ENCODE results near the gene PPM1M.
A peak's percentile ranks its signal among the peaks of the same experiment; 100 is the strongest.

PPM1M gene

DNA sequence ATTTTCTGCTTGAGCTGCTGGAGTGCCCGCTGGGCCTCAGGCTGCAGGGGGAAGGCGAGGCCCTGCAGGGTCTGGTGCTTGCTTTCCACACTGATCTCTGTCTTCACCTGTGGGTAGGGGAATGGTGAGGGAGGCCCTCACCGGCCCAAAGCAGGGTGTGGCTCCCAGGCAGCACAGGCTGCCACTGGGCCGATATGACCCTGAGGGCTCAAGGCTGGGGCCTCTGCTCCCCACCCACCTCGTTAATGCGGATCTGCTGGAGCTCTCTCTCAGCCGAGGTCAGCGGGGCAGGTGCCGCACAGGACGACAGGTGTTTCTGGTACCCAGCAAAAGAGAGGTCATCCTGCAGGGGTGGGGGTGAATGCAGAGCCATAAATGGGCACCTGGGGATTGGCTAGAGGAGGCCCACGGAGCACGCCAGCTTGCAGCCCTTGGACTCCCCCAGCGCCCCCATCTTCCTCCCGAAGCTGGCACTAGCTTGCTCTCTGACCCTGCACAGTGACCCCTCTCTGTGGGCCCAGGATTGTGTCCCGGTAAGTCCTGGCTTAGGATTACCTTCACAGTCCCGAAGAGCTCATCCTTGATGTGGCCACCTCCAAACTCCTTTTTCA, 14.6 kb upstream of the PPM1M start:
- DNase-seq (ENCODE audit: low spot score), result no peak

GRCh38 chr3:52231502-52232278, 13.9 kb upstream of the PPM1M start:
- DNase-seq (ENCODE audit: low spot score), result peak; percentile 80

- DNase-seq (ENCODE audit: low spot score), result no peak
These were observed 13.1 kb upstream of the PPM1M start for GRCh38 chr3:52232279-52233107.

DNA sequence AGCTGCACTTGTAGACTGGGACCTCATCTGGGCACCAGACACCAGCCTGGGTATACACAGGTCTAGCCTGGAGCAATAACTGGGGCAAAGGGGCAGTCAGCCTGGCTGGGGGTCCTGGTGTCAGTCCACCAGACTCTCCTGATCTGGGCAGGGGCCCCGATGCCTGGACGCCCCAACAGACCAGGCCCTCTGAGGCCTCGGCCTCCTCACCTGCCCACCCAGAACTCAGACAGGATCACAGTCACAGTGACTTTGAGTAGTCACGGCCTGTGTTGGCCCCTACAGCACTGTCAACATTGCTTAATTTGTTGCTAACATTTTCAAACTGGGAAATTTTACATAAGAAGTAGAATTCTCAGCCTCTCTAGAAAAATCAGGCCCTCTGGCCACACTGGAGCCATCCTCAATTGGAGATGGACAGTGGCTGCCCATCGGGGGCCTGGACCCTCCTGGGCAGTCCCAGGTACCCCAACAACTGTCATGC, 12.4 kb upstream of the PPM1M start:
- no peak for DNase-seq (ENCODE audit: low spot score)

- no peak for DNase-seq (ENCODE audit: low spot score)
These were observed 11.6 kb upstream of the PPM1M start for GRCh38 chr3:52233968-52234367.

DNA sequence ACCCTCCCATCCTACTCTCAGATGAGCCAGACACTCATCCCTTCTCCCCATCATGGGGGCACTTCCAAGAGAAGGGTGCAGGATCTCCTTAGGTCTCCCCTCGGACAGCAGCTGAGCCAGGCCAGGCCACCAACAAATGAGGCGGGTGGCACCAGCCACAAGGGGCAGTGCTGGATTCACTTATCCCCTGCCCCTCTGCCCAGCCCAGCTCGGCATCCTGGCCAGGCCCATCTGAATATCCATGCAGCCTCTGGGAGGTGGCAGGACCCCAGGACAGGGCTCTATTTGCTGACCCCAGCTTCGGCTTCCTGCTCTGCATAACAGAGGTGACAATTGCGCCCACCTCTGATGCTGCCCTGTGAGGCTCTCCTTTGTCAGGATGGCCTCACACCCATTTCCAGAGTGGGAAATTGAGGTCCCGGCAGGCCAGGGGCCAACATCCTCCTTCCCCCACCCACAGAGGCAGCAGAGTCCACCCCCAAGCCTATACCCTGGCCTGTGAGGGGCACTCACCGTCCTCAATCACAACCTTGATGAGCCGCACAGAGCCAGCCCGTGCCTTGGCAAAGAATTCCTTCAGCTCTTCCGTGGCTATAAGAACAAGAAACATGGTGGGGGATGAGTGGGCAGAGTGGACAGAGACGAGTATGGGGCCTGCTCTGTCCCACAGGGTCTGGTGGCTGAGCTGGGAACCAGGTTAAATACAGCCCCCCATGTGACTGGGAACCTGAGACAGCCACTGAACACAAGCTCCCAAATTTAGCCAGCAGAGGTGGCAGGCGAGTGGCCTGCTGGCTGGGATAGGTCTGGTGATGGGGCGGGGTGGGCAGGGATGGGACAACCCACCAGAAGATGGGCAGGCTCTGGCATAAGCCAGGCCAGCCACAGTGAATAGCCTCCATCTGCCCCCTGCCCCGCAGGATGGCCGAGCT, 10.8 kb upstream of the PPM1M start:
- DNase-seq (ENCODE audit: low spot score), result no peak

GRCh38 chr3:52236424-52236886, 9.1 kb upstream of the PPM1M start:
- DNase-seq (ENCODE audit: low spot score), result no peak

- no peak for DNase-seq (ENCODE audit: low spot score)
These were observed 8.4 kb upstream of the PPM1M start for GRCh38 chr3:52237006-52237656.

GRCh38 chr3:52237657-52238172, 7.8 kb upstream of the PPM1M start:
- no peak for DNase-seq (ENCODE audit: low spot score)

GRCh38 chr3:52238193-52238760, 7.3 kb upstream of the PPM1M start:
- DNase-seq (ENCODE audit: low spot score), result peak; percentile 75

- peak; percentile 97 for DNase-seq (ENCODE audit: low spot score)
These were observed 6.5 kb upstream of the PPM1M start, which contains the start of gene TWF2 for GRCh38 chr3:52238761-52239701. TSS of gene TWF2 (minus strand) at chr3:52239158. CDS start at chr3:52239016, 142 bp downstream.

GRCh38 chr3:52240059-52240885, 5.3 kb upstream of the PPM1M start:
- no peak for DNase-seq (ENCODE audit: low spot score)

DNA sequence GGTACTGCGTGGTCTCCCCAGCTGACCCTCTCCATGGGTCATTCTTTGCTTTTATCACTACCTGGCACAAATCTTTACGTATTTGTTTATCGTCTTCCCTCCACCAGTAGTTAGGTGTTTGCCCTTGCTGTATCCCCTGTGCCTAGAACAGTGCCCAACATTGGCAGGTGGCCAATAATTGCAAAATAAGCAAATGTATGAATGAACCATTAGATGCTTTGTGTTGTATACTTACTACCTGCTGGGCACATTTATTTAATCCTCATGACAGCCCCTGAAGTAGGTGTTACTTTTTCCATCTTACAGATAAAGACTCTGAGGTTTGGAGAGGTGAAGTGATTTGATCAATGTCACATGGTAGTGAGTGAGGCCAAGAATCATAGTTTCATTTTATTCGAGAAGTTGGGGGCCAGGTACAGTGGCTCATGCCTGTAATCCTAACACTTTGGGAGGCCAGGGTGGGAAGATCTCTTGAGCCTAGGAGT, 4.6 kb upstream of the PPM1M start:
- no peak for DNase-seq (ENCODE audit: low spot score)

DNA sequence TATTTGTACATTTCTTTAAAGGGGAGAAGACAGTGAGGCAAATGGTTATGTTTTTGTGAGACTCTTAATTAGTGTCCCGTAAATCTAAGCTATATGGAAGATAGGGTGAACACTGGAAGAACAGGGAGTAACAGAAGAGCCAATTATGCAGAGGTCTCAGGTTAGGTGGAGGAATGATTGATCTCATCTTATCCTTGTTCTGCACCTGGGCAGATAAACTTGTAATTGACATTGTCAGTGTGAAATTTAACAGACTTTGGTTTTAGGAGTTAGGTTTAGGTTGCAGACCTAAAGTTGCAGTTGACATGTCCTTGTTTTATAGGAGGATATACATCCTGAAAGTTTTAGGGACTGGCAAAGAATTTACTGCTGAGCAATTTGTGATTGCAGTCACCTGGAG, 3.5 kb upstream of the PPM1M start:
- DNase-seq (ENCODE audit: low spot score), result no peak

- DNase-seq (ENCODE audit: low spot score), result no peak
These were observed 1.5 kb upstream of the PPM1M start for GRCh38 chr3:52243791-52244628.

GRCh38 chr3:52246264-52246620, 683 bp downstream of the PPM1M start:
- no peak for DNase-seq (ENCODE audit: low spot score)

DNA sequence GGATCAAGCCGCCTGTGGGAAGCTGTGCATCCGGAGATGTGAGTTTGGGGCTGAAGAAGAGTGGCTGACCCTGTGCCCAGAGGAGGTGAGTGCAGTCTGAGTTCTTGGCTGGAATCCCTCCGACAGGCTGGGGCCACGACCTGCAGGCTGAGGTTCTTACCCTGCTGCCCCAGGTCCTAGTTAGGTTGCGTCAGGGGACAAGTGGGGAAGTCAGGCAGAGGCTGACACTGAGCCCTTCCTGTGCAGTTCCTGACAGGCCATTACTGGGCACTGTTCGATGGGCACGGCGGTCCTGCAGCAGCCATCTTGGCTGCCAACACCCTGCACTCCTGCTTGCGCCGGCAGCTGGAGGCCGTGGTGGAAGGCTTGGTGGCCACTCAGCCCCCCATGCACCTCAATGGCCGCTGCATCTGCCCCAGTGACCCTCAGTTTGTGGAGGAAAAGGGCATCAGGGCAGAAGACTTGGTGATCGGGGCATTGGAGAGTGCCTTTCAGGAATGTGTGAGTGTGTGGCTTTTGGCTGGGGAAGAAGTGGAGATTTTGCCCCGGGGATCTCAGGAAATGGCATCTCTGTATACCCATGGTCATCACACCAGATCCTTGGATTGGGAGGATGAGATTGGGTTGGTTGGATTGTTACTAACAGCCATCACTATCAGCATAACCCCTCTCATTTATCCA, 1.3 kb downstream of the PPM1M start:
- no peak for DNase-seq (ENCODE audit: low spot score)

Data from HuH-7.5 (cell line).